GM23248 (cell line): Measurements from ENCODE around the gene SMYD3.

ENCODE experiments used
- EZH2 ChIP-seq: fragments of 200-600 bp; sonication (generic); IDR thresholded peaks from 2 replicates; pipeline ENCODE4 v1.6.1; 2018; ENCODE audit warnings: antibody characterized with exemption, mild to moderate bottlenecking; ENCODE audit not compliant: insufficient read depth, poor library complexity, severe bottlenecking
- EZH2phosphoT487 ChIP-seq: fragments of 200-600 bp; sonication (generic); IDR thresholded peaks from 2 replicates; pipeline ENCODE4 v1.6.1; 2018; ENCODE audit warnings: antibody characterized with exemption, moderate library complexity, mild to moderate bottlenecking, low read depth; ENCODE audit not compliant: insufficient read depth

DNA sequence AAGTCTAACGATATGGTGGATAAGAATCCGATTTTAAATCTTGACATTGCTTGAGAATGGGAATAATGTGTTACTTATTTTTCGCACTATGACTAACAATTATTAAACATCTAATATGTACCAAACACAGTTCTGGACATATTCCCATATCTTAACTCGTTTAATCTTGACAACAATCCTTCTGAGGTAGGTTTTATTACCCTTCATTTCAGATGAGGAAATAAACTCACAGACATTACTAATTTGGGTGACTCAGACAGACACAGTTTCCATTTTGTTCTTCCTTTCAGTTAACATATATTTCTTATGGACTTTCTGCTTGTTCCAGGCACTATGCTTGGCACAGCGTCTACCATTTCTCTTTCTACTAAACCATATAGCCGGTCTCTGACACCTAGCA is 244.8 kb downstream of the SMYD3 start:
- no peak for TF ChIP-seq EZH2
- no peak for TF ChIP-seq EZH2phosphoT487
